MCF 10A (cell line): Measurements from ENCODE around the gene IRF2. TPM values are rescaled to one million over a fixed set of nuclear protein-coding genes. Genes with fewer than 3 reads are reported as not detected.

Experiments
- BruUV-seq: library from RNA; stranded (reverse); fragments of 400-500 nt; replicated peaks from 2 replicates; lab custom pipeline; 2021; lab: Mats Ljungman, UMichigan
- CTCF ChIA-PET: fragments of 300-600 bp; sonication (Branson Sonifier 250); formaldehyde crosslinking; extraction: SDS; loops from one replicate; lab custom pipeline; 2021; ENCODE audit warnings: antibody characterized with exemption, inconsistent platforms; lab: Yijun Ruan, JAX
- POLR2A ChIA-PET: fragments of 300-600, 350-650 bp; sonication (Branson Sonifier 250); formaldehyde crosslinking; extraction: SDS; loops from one replicate; lab custom pipeline; 2020; ENCODE audit warnings: antibody characterized with exemption, inconsistent platforms; lab: Yijun Ruan, JAX
- DNase-seq: peaks from one replicate; pipeline ENCODE4 v3.0.0-alpha.2; 2018; ENCODE audit not compliant: unreplicated experiment
- H3K27ac Mint-ChIP-seq: one replicate; pipeline ENCODE4 v1.8.0; 2022; ENCODE audit warnings: mild to moderate bottlenecking, low read depth, mixed read lengths; ENCODE audit not compliant: unreplicated experiment
- H3K27me3 Mint-ChIP-seq: one replicate; pipeline ENCODE4 v1.8.0; 2022; ENCODE audit warnings: mixed read lengths; ENCODE audit not compliant: insufficient read depth, unreplicated experiment
- H3K36me3 Mint-ChIP-seq: one replicate; pipeline ENCODE4 v1.8.0; 2022; ENCODE audit warnings: mild to moderate bottlenecking, moderate library complexity, mixed read lengths; ENCODE audit not compliant: insufficient read depth, unreplicated experiment
- H3K4me1 Mint-ChIP-seq: one replicate; pipeline ENCODE4 v1.8.0; 2022; ENCODE audit warnings: mixed read lengths; ENCODE audit not compliant: insufficient read depth, unreplicated experiment
- H3K4me3 Mint-ChIP-seq: one replicate; pipeline ENCODE4 v1.8.0; 2022; ENCODE audit warnings: mild to moderate bottlenecking, moderate library complexity, mixed read lengths; ENCODE audit not compliant: unreplicated experiment
- H3K9me3 Mint-ChIP-seq: one replicate; pipeline ENCODE4 v1.8.0; 2022; ENCODE audit warnings: mixed read lengths; ENCODE audit not compliant: unreplicated experiment
- CTCF ChIP-seq: fragments of 200-600 bp; IDR thresholded peaks from one replicate; pipeline ENCODE4 v1.8.0; 2022; ENCODE audit warnings: antibody characterized with exemption, mild to moderate bottlenecking; ENCODE audit not compliant: unreplicated experiment
- intact Hi-C: fragments of 100-400 bp; cut with micrococcal nuclease; formaldehyde crosslinking; loops from 2 replicates; pipeline ENCODE4 v1.14.1; 2022
- total RNA-seq: library from RNA; stranded (reverse); gene quantifications from 2 replicates; pipeline ENCODE4 v1.2.3, GENCODE V29; 2022

The IRF2 gene
- total RNA-seq, 1 experiment from 2014 or later = 20.8 TPM

- CTCF ChIA-PET = interaction anchor here (0.7 kb wide), 1 partner anchor 904 kb away, joined by 5 read pairs; no protein-coding TSS in a partner anchor
- Mint-ChIP-seq H3K9me3 (no peaks in the 10 kb centered on the region), H3K27me3 (no peaks in the 10 kb centered on the region), H3K36me3 (peaks cover 62% of the 10 kb centered on the region), H3K4me1 (peaks cover 31% of the 10 kb centered on the region), H3K27ac (peak overlapping the region; percentile 88), H3K4me3 (peak overlapping the region; percentile 50)
- intact Hi-C loops = no loop called here
- TF ChIP-seq CTCF = no peak
- BruUV-seq = no TSS peak
- DNase-seq = no peak
- POLR2A ChIA-PET = interaction anchor here (0.6 to 2.2 kb wide), 6 partner anchors 13 to 136 kb away, joined by 3 to 10 read pairs (median 6); partner anchors contain the start of gene IRF2
Observed at GRCh38 chr4:184401397-184402171, 72.8 kb downstream of the IRF2 start.

GRCh38 chr4:184400891-184401290 lies 73.5 kb downstream of the IRF2 start:
- intact Hi-C loops = loop anchor here (1.0 kb wide), 3 partner anchors 73 to 137 kb away; partner anchors contain the start of gene IRF2
- POLR2A ChIA-PET = interaction anchor here (0.6 to 2.2 kb wide), 8 partner anchors 14 to 222 kb away, joined by 3 to 10 read pairs (median 4); partner anchors contain the start of gene IRF2
- Mint-ChIP-seq H3K27me3 (no peaks in the 10 kb centered on the region), H3K9me3 (no peaks in the 10 kb centered on the region), H3K4me1 (peaks cover 31% of the 10 kb centered on the region), H3K36me3 (peaks cover 63% of the 10 kb centered on the region), H3K27ac (peak overlapping the region; percentile 88), H3K4me3 (peak overlapping the region; percentile 50)
- CTCF ChIA-PET = no interaction called here
- no peak for TF ChIP-seq CTCF
- no TSS peak for BruUV-seq
- DNase-seq = peak; percentile 81

- Mint-ChIP-seq H3K9me3 (no peaks in the 10 kb centered on the region), H3K4me3 (peak overlapping the region; percentile 50), H3K36me3 (peaks cover 61% of the 10 kb centered on the region), H3K4me1 (peaks cover 31% of the 10 kb centered on the region), H3K27me3 (no peaks in the 10 kb centered on the region), H3K27ac (peak overlapping the region; percentile 88)
- DNase-seq = peak; percentile 95
- no peak for TF ChIP-seq CTCF
- intact Hi-C loops = loop anchor here (1.0 kb wide), 3 partner anchors 74 to 138 kb away; partner anchors contain the start of gene IRF2
- BruUV-seq = no TSS peak
- POLR2A ChIA-PET = interaction anchor here (0.6 to 2.2 kb wide), 8 partner anchors 14 to 222 kb away, joined by 3 to 10 read pairs (median 4); partner anchors contain the start of gene IRF2
- CTCF ChIA-PET = no interaction called here
Observed at GRCh38 chr4:184400375-184400870, 73.9 kb downstream of the IRF2 start.

GRCh38 chr4:184399512-184399908 lies 74.8 kb downstream of the IRF2 start:
- BruUV-seq = no TSS peak
- H3K36me3 Mint-ChIP-seq = peaks cover 58% of the 10 kb centered on the region
- TF ChIP-seq CTCF = no peak
- H3K4me1 Mint-ChIP-seq = peaks cover 31% of the 10 kb centered on the region
- H3K27me3 Mint-ChIP-seq = no peaks in the 10 kb centered on the region
- intact Hi-C loops = no loop called here
- H3K4me3 Mint-ChIP-seq = no peak overlapping the region
- H3K27ac Mint-ChIP-seq = peak overlapping the region; percentile 88
- no peak for DNase-seq
- ChIA-PET CTCF (interaction anchor here (0.9 to 1.0 kb wide), 2 partner anchors 17 to 134 kb away, joined by 3 to 5 read pairs; no protein-coding TSS in a partner anchor), POLR2A (interaction anchor here (0.8 to 1.1 kb wide), 5 partner anchors 11 to 138 kb away, joined by 3 to 4 read pairs (median 3); no protein-coding TSS in a partner anchor)
- no peaks in the 10 kb centered on the region for H3K9me3 Mint-ChIP-seq
